ENCODE data around the gene ITPR2.

- TF ChIP-seq CTCF (IDR thresholded peaks at IDR 0.05) (no peak), POLR2AphosphoS5 (IDR thresholded peaks at IDR 0.05; ENCODE audit: insufficient read depth in 1 of 2, low read depth in 1 of 2) (no peak)
These were observed 3.2 kb upstream of the ITPR2 start for GRCh38 chr12:26836201-26836600.
